Gastroesophageal sphincter (tissue), 3 donors: Measurements from ENCODE around the gene KMT5C.

Experiments used
- CTCF ChIP-seq, 4 experiments: fragments of 200-600 bp in 2 of 4; fragments of 450-650 bp in 2 of 4; sonication (generic) in 1 of 4; IDR thresholded peaks; one replicate each; pipeline ENCODE4 v1.5.1; 2017 to 2019; ENCODE audit warnings: antibody characterized with exemption in 4 of 4, mild to moderate bottlenecking in 2 of 4, moderate library complexity in 2 of 4
- EP300 ChIP-seq: sonication (generic); formaldehyde crosslinking; IDR thresholded peaks from one replicate; pipeline ENCODE4 v1.6.1; 2017; ENCODE audit warnings: antibody characterized with exemption, mild to moderate bottlenecking
- POLR2AphosphoS5 ChIP-seq: sonication (generic); formaldehyde crosslinking; IDR thresholded peaks from one replicate; pipeline ENCODE4 v1.6.1; 2017; ENCODE audit warnings: antibody characterized with exemption

- no peak for TF ChIP-seq EP300
- peak in 3 of 4 experiments; percentile 17 to 43 (median 20) for TF ChIP-seq CTCF (IDR thresholded peaks at IDR 0.05)
- peak; percentile 20 for TF ChIP-seq POLR2AphosphoS5
These were observed 43.8 kb downstream of the KMT5C start for GRCh38 chr19:55383279-55384130.
